WTC11 (cell line): ENCODE results near the gene SYNGR1. TPM values are rescaled to one million over a fixed set of nuclear protein-coding genes. Genes with fewer than 3 reads are reported as not detected.

ENCODE experiments used
- ATAC-seq: fragments of 200-7000 bp; cut with Tn5 transposase; 2 replicates; pipeline ENCODE4 v1.10.0; 2021; ENCODE audit warnings: mild to moderate bottlenecking, moderate library complexity
- CTCF ChIA-PET: fragments of 300-600 bp; sonication (Branson Sonifier 250); formaldehyde crosslinking; loops from one replicate; lab custom pipeline; 2021; ENCODE audit warnings: antibody characterized with exemption; lab: Charles Lee
- POLR2A ChIA-PET: fragments of 350-600 bp; sonication (Branson Sonifier 250); formaldehyde crosslinking; loops from one replicate; lab custom pipeline; 2021; ENCODE audit warnings: antibody characterized with exemption; lab: Charles Lee
- DNase-seq: peaks from one replicate; pipeline ENCODE4 v3.0.0; 2021; ENCODE audit warnings: low spot score
- H3K27ac Mint-ChIP-seq: 2 replicates; pipeline ENCODE4 v1.8.0; 2021; ENCODE audit warnings: mixed read lengths
- H3K27me3 Mint-ChIP-seq: 2 replicates; pipeline ENCODE4 v1.8.0; 2021; ENCODE audit warnings: low read depth, mild to moderate bottlenecking, moderate library complexity, mixed read lengths
- H3K36me3 Mint-ChIP-seq: 2 replicates; pipeline ENCODE4 v1.8.0; 2021; ENCODE audit warnings: mixed read lengths
- H3K4me1 Mint-ChIP-seq: 2 replicates; pipeline ENCODE4 v1.8.0; 2022; ENCODE audit warnings: mixed read lengths
- H3K4me3 Mint-ChIP-seq: 2 replicates; pipeline ENCODE4 v1.8.0; 2021; ENCODE audit warnings: mild to moderate bottlenecking, moderate library complexity, mixed read lengths
- H3K9me3 Mint-ChIP-seq: 2 replicates; pipeline ENCODE4 v1.8.0; 2021; ENCODE audit warnings: mixed read lengths
- ETV6 ChIP-seq: sonication (generic); formaldehyde crosslinking; IDR thresholded peaks from 2 replicates; pipeline ENCODE4 v1.8.1; 2022; ENCODE audit warnings: mild to moderate bottlenecking, missing genetic modification reagents
- FOXK1 ChIP-seq: sonication (generic); formaldehyde crosslinking; IDR thresholded peaks from 2 replicates; pipeline ENCODE4 v1.8.0; 2022; ENCODE audit warnings: mild to moderate bottlenecking, moderate library complexity, missing genetic modification reagents
- GRHL2 ChIP-seq: fragments of 250-450 bp; sonication (Bioruptor Pico); IDR thresholded peaks from 2 replicates; pipeline ENCODE4 v1.8.0; 2022; ENCODE audit warnings: mild to moderate bottlenecking, moderate library complexity; ENCODE audit not compliant: insufficient replicate concordance, severe bottlenecking
- JUN ChIP-seq: sonication (generic); formaldehyde crosslinking; IDR thresholded peaks from 2 replicates; pipeline ENCODE4 v1.8.0; 2023; ENCODE audit warnings: mild to moderate bottlenecking, missing genetic modification reagents
- MYBL2 ChIP-seq: sonication (generic); formaldehyde crosslinking; IDR thresholded peaks from 2 replicates; pipeline ENCODE4 v1.8.1; 2023; ENCODE audit warnings: mild to moderate bottlenecking, moderate library complexity, missing genetic modification reagents
- NR1H2 ChIP-seq: sonication (generic); formaldehyde crosslinking; IDR thresholded peaks from 2 replicates; pipeline ENCODE4 v1.9.0; 2021; ENCODE audit warnings: mild to moderate bottlenecking, moderate library complexity, missing genetic modification reagents
- SOX15 ChIP-seq: fragments of 250-450 bp; sonication (Bioruptor Pico); IDR thresholded peaks from 2 replicates; pipeline ENCODE4 v1.9.0; 2021; ENCODE audit warnings: mild to moderate bottlenecking
- TEAD1 ChIP-seq: sonication (generic); formaldehyde crosslinking; IDR thresholded peaks from 2 replicates; pipeline ENCODE4 v1.8.0; 2022; ENCODE audit warnings: mild to moderate bottlenecking, missing genetic modification reagents
- TP53 ChIP-seq: sonication (generic); formaldehyde crosslinking; IDR thresholded peaks from 2 replicates; pipeline ENCODE4 v1.8.1; 2023; ENCODE audit warnings: mild to moderate bottlenecking, missing genetic modification reagents
- ZBTB21 ChIP-seq: sonication (generic); formaldehyde crosslinking; IDR thresholded peaks from 2 replicates; pipeline ENCODE4 v1.8.1; 2023; ENCODE audit warnings: mild to moderate bottlenecking, missing genetic modification reagents, borderline replicate concordance
- ZNF416 ChIP-seq: fragments of 250-450 bp; sonication (Bioruptor Pico); IDR thresholded peaks from 2 replicates; pipeline ENCODE4 v1.9.0; 2021; ENCODE audit warnings: mild to moderate bottlenecking, inconsistent platforms
- total RNA-seq: library from RNA; stranded (reverse); gene quantifications from 3 replicates; pipeline ENCODE4 v1.2.3, GENCODE V29; 2021
- TF ChIP-seq, protein P1 (sequence below): sonication (generic); formaldehyde crosslinking; IDR thresholded peaks from 2 replicates; pipeline ENCODE4 v1.8.1; 2022; ENCODE audit warnings: mild to moderate bottlenecking, moderate library complexity, missing genetic modification reagents
- TF ChIP-seq, protein P2 (sequence below): sonication (generic); formaldehyde crosslinking; IDR thresholded peaks from 2 replicates; pipeline ENCODE4 v1.8.0; 2023; ENCODE audit warnings: mild to moderate bottlenecking, missing genetic modification reagents
- TF ChIP-seq, protein P3 (sequence below): sonication (generic); formaldehyde crosslinking; IDR thresholded peaks from 2 replicates; pipeline ENCODE4 v1.8.0; 2022; ENCODE audit warnings: missing genetic modification reagents
- TF ChIP-seq, protein P4 (sequence below): sonication (generic); formaldehyde crosslinking; IDR thresholded peaks from 2 replicates; pipeline ENCODE4 v1.8.1; 2022; ENCODE audit warnings: missing genetic modification reagents, borderline replicate concordance
- TF ChIP-seq, protein P5 (sequence below): sonication (generic); formaldehyde crosslinking; IDR thresholded peaks from 2 replicates; pipeline ENCODE4 v1.8.0; 2022; ENCODE audit warnings: mild to moderate bottlenecking, missing genetic modification reagents
- TF ChIP-seq, protein P6 (sequence below): sonication (generic); formaldehyde crosslinking; IDR thresholded peaks from 2 replicates; pipeline ENCODE4 v1.8.0; 2022; ENCODE audit warnings: mild to moderate bottlenecking, missing genetic modification reagents
- TF ChIP-seq, protein P7 (sequence below): fragments of 250-450 bp; sonication (Bioruptor Pico); IDR thresholded peaks from 2 replicates; pipeline ENCODE4 v1.9.0; 2021; ENCODE audit warnings: mild to moderate bottlenecking
- TF ChIP-seq, protein P8 (sequence below): sonication (generic); formaldehyde crosslinking; IDR thresholded peaks from 2 replicates; pipeline ENCODE4 v1.8.1; 2022; ENCODE audit warnings: low read depth, mild to moderate bottlenecking, moderate library complexity, missing genetic modification reagents, borderline replicate concordance
- TF ChIP-seq, protein P9 (sequence below): sonication (generic); formaldehyde crosslinking; IDR thresholded peaks from 2 replicates; pipeline ENCODE4 v1.8.1; 2022; ENCODE audit warnings: mild to moderate bottlenecking, missing genetic modification reagents, moderate library complexity, borderline replicate concordance

The SYNGR1 gene
- total RNA-seq, 1 experiment from 2014 or later: 35.3 TPM

DNA sequence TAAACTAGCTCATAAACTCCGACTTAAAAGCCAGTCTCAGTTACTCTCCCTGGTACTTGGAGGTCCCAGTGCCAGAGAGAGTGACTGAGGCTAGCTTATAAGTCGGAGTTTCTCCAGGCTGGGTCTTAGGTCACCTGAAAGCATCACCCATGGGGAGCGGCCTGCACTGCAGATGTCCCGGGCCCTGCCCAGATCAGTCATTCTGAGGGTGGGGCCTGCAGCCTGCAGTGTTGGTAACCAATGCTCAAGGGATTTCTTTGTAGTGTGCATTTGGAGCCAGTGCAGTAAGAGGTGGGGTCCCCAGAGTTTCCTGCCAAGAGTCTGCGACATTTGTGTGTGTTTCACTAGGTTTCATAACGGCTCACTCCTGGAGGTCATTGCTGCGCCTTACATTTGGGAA is 64.6 kb downstream of the SYNGR1 start:
- POLR2A ChIA-PET: no interaction called here
- Mint-ChIP-seq H3K9me3 (no peaks in the 10 kb centered on the region), H3K27me3 (no peaks in the 10 kb centered on the region), H3K4me3 (no peak overlapping the region), H3K4me1 (no peaks in the 10 kb centered on the region), H3K27ac (no peak overlapping the region), H3K36me3 (peaks cover 20% of the 10 kb centered on the region)
- DNase-seq (no peak), ATAC-seq (no peak)
- CTCF ChIA-PET: interaction anchor here (0.7 to 1.9 kb wide), 4 partner anchors 14 to 83 kb away, joined by 3 to 5 read pairs (median 4); no protein-coding TSS in a partner anchor
- TF ChIP-seq TEAD1 (CRISPR knock-in tag): no peak
- TF ChIP-seq TP53 (CRISPR knock-in tag): no peak
- TF ChIP-seq, protein P1, sequence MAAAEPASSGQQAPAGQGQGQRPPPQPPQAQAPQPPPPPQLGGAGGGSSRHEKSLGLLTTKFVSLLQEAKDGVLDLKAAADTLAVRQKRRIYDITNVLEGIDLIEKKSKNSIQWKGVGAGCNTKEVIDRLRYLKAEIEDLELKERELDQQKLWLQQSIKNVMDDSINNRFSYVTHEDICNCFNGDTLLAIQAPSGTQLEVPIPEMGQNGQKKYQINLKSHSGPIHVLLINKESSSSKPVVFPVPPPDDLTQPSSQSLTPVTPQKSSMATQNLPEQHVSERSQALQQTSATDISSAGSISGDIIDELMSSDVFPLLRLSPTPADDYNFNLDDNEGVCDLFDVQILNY (CRISPR knock-in tag): no peak
- TF ChIP-seq, protein P2, sequence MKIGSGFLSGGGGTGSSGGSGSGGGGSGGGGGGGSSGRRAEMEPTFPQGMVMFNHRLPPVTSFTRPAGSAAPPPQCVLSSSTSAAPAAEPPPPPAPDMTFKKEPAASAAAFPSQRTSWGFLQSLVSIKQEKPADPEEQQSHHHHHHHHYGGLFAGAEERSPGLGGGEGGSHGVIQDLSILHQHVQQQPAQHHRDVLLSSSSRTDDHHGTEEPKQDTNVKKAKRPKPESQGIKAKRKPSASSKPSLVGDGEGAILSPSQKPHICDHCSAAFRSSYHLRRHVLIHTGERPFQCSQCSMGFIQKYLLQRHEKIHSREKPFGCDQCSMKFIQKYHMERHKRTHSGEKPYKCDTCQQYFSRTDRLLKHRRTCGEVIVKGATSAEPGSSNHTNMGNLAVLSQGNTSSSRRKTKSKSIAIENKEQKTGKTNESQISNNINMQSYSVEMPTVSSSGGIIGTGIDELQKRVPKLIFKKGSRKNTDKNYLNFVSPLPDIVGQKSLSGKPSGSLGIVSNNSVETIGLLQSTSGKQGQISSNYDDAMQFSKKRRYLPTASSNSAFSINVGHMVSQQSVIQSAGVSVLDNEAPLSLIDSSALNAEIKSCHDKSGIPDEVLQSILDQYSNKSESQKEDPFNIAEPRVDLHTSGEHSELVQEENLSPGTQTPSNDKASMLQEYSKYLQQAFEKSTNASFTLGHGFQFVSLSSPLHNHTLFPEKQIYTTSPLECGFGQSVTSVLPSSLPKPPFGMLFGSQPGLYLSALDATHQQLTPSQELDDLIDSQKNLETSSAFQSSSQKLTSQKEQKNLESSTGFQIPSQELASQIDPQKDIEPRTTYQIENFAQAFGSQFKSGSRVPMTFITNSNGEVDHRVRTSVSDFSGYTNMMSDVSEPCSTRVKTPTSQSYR (CRISPR knock-in tag): no peak
- no peak for TF ChIP-seq GRHL2 (CRISPR knock-in tag)
- TF ChIP-seq, protein P3, sequence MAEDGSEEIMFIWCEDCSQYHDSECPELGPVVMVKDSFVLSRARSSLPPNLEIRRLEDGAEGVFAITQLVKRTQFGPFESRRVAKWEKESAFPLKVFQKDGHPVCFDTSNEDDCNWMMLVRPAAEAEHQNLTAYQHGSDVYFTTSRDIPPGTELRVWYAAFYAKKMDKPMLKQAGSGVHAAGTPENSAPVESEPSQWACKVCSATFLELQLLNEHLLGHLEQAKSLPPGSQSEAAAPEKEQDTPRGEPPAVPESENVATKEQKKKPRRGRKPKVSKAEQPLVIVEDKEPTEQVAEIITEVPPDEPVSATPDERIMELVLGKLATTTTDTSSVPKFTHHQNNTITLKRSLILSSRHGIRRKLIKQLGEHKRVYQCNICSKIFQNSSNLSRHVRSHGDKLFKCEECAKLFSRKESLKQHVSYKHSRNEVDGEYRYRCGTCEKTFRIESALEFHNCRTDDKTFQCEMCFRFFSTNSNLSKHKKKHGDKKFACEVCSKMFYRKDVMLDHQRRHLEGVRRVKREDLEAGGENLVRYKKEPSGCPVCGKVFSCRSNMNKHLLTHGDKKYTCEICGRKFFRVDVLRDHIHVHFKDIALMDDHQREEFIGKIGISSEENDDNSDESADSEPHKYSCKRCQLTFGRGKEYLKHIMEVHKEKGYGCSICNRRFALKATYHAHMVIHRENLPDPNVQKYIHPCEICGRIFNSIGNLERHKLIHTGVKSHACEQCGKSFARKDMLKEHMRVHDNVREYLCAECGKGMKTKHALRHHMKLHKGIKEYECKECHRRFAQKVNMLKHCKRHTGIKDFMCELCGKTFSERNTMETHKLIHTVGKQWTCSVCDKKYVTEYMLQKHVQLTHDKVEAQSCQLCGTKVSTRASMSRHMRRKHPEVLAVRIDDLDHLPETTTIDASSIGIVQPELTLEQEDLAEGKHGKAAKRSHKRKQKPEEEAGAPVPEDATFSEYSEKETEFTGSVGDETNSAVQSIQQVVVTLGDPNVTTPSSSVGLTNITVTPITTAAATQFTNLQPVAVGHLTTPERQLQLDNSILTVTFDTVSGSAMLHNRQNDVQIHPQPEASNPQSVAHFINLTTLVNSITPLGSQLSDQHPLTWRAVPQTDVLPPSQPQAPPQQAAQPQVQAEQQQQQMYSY: no peak
- TF ChIP-seq NR1H2 (CRISPR knock-in tag): no peak
- TF ChIP-seq JUN (CRISPR knock-in tag): no peak
- TF ChIP-seq, protein P4, sequence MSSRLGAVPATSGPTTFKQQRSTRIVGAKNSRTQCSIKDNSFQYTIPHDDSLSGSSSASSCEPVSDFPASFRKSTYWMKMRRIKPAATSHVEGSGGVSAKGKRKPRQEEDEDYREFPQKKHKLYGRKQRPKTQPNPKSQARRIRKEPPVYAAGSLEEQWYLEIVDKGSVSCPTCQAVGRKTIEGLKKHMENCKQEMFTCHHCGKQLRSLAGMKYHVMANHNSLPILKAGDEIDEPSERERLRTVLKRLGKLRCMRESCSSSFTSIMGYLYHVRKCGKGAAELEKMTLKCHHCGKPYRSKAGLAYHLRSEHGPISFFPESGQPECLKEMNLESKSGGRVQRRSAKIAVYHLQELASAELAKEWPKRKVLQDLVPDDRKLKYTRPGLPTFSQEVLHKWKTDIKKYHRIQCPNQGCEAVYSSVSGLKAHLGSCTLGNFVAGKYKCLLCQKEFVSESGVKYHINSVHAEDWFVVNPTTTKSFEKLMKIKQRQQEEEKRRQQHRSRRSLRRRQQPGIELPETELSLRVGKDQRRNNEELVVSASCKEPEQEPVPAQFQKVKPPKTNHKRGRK (CRISPR knock-in tag): no peak
- no peak for TF ChIP-seq MYBL2 (CRISPR knock-in tag)
- no peak for TF ChIP-seq ETV6 (CRISPR knock-in tag)
- TF ChIP-seq, protein P5, sequence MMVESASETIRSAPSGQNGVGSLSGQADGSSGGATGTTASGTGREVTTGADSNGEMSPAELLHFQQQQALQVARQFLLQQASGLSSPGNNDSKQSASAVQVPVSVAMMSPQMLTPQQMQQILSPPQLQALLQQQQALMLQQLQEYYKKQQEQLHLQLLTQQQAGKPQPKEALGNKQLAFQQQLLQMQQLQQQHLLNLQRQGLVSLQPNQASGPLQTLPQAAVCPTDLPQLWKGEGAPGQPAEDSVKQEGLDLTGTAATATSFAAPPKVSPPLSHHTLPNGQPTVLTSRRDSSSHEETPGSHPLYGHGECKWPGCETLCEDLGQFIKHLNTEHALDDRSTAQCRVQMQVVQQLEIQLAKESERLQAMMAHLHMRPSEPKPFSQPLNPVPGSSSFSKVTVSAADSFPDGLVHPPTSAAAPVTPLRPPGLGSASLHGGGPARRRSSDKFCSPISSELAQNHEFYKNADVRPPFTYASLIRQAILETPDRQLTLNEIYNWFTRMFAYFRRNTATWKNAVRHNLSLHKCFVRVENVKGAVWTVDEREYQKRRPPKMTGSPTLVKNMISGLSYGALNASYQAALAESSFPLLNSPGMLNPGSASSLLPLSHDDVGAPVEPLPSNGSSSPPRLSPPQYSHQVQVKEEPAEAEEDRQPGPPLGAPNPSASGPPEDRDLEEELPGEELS (CRISPR knock-in tag): no peak
- TF ChIP-seq FOXK1 (CRISPR knock-in tag): no peak
- TF ChIP-seq, protein P6, sequence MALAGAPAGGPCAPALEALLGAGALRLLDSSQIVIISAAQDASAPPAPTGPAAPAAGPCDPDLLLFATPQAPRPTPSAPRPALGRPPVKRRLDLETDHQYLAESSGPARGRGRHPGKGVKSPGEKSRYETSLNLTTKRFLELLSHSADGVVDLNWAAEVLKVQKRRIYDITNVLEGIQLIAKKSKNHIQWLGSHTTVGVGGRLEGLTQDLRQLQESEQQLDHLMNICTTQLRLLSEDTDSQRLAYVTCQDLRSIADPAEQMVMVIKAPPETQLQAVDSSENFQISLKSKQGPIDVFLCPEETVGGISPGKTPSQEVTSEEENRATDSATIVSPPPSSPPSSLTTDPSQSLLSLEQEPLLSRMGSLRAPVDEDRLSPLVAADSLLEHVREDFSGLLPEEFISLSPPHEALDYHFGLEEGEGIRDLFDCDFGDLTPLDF: no peak
- TF ChIP-seq, protein P7, sequence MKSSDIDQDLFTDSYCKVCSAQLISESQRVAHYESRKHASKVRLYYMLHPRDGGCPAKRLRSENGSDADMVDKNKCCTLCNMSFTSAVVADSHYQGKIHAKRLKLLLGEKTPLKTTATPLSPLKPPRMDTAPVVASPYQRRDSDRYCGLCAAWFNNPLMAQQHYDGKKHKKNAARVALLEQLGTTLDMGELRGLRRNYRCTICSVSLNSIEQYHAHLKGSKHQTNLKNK (CRISPR knock-in tag): no peak
- TF ChIP-seq ZBTB21 (CRISPR knock-in tag): no peak
- TF ChIP-seq, protein P8, sequence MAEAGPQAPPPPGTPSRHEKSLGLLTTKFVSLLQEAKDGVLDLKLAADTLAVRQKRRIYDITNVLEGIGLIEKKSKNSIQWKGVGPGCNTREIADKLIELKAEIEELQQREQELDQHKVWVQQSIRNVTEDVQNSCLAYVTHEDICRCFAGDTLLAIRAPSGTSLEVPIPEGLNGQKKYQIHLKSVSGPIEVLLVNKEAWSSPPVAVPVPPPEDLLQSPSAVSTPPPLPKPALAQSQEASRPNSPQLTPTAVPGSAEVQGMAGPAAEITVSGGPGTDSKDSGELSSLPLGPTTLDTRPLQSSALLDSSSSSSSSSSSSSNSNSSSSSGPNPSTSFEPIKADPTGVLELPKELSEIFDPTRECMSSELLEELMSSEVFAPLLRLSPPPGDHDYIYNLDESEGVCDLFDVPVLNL: no peak
- TF ChIP-seq SOX15 (CRISPR knock-in tag): no peak
- TF ChIP-seq, protein P9, sequence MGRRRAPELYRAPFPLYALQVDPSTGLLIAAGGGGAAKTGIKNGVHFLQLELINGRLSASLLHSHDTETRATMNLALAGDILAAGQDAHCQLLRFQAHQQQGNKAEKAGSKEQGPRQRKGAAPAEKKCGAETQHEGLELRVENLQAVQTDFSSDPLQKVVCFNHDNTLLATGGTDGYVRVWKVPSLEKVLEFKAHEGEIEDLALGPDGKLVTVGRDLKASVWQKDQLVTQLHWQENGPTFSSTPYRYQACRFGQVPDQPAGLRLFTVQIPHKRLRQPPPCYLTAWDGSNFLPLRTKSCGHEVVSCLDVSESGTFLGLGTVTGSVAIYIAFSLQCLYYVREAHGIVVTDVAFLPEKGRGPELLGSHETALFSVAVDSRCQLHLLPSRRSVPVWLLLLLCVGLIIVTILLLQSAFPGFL (CRISPR knock-in tag): no peak
- TF ChIP-seq ZNF416: no peak
